ENCODE results near the gene HIBCH. TPM values are rescaled to one million over a fixed set of nuclear protein-coding genes. Genes with fewer than 3 reads are reported as not detected.

HIBCH gene
- total RNA-seq, 1 donor from 2014 or later, result 62.3 TPM

DNA sequence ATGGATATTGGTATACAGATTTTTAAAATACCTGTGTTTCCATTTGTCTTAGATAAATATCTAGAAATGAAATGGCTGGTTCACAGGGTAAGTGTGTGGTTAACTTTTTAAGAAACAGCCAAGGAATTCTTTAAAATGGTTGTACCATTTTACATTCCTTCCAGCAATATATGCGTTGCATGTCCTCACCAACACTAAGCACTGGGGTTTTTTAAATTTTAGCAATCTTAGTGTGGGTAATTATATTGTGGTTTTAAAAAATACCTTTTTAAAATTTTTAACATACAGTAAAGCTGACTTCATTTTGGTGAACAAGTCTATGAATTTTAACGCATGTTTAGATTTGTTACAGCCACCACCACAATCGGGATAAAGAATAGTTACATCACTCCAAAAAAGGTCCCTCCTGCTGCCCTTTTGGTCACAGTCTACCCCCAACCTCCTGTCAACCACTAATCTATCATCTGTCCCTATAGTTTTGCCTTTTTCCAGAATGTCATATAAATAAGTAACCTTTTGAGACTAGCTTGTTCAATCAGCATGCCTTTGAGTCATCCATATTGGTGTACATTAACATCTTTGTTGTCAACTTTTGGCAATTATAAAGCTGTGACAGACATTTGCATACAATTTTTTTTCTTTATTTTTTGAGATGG is 129.0 kb downstream of the HIBCH start:
- no peak for DNase-seq (ENCODE audit: low spot score)

DNA sequence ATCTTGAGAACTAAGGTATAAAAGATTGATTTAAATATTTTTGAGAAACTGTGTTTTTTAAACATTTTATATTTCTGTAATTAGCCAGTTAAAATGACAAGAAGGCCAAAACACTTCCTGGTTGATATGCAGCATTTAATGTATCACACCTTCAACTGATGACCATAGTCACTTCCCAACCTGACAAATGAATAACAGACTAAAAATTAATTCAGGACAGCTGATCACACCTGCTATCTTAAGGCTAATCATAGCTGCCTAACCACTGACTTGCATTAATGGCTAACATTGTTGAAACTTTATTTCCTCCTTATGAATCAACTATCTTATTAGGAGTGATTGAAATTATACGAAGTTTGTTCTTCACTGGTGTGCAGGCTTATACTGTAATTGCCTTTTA is 131.3 kb downstream of the HIBCH start:
- no peak for DNase-seq (ENCODE audit: low spot score)

DNA sequence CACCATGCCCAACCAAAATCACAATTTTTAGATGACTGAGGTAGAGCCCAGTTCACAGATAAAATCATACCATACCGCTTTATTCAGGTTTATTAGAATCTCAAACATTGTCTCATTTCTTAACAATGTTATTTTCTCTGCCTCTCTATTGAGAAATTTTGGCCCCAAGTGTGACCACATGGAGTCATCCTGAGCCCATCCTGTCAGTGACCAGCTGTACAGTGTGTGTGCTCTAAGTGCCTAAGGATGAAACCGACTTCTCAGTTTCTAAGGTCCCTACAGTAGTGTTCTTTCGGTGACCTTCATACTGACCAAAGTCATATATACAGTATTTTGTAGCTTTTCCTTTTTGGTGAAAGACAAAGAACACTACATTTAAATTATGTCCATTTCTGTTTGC is 133.4 kb downstream of the HIBCH start:
- DNase-seq (ENCODE audit: low spot score), result no peak

DNA sequence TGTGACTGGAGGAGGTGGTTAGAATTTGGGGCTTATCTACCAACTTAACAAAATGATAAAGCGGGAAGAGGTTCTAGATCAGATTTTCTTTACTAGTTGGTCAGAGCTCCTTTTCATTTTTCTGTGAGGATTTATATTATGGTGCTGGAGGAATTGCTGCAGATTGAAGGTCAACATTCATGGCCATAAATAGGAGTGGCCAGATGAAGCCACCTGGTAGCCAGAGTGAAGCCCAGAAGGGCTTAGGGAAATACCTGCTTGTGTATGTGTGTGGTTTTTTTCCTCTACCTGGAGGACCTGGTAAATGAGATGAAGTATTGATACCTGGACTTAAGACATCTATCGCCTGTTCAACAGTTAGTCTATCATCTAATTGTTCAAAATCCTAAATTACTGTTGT is 134.2 kb downstream of the HIBCH start:
- no peak for DNase-seq (ENCODE audit: low spot score)

DNA sequence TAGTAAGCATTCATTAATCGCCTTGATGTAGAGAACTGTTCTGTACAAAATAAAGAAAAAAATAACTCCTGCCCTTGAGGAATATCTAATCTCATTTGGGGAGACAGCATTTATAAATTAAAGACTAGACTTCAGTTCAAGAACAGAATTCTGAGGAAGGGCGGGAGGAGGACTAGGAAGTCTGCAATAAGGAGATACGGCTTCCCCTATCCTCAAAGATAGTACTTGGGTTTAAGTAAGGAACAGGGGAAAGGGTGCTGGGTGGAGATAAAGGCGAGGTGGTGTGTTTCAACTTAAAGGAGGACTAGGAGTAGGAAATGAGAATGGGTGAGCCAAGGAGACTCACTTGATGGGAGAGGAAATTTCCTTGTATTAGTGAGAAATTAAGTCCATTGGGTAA is 135.2 kb downstream of the HIBCH start:
- no peak for DNase-seq (ENCODE audit: low spot score)

DNA sequence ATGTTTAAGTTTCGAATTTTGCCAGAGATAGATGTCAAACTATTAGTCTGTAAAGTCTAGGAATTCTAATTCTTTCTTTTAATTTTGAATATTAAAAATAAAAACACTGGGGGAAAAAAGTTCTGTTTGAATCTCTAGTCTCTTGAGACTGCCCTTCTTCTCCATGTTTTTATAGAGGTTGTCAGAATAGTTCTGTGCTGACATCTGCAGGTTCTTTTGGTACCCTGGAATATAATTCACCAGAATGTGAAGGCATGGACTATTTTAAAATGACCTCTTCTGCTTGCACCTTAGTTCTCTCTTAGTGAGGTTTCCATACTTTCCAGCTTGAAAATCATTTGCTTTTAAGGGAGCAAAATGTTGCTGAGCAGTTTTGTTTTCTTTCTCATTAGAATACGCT is 136.1 kb downstream of the HIBCH start:
- DNase-seq (ENCODE audit: low spot score), result no peak

DNA sequence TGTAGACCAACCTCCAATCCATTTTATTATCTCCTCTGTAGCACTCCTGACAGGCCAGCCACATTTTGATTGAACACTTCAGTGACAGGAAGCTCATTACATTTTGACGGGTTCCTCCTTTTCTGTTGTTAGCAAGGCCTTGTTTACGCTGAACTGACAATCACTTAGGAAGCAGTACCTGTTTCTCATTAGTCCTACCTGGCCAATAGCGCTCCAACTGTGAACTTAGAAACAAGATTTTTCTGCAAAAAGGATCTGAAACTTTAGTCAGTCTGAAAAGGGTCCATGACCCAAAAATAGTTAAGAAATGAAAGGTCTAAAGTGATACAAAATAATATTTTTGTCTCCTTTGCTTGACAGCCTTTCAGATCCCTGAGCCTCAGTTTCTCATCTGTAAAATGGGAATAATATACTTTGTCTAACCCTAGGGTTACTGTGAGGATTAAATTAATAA is 137.5 kb downstream of the HIBCH start:
- DNase-seq (ENCODE audit: low spot score), result no peak

DNA sequence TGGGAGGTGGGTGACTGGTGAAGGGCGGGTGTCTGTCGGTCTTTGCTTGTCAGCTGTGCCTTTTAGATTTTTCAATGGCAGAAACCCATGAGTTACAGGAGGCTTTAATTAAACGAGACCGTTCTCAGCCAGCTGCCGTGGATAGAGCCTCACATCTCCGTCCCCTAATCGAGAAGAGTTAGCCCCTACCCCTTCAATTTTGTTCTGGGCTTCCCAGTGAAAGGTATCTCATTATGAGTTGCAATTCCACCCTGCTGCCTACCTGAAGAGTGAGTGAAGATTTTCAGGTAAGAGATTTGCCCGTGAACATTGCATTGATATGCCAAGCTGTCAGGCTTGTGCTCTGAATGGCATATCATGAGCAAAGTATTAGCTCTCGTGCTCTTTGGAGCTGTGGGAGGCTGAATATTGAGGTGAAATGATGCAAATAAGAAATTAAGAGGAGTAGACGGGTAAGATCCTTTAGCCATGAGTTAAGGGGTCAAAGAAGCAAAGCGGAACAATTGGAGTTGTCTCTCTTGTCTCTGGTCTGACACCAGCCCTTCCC is 138.4 kb downstream of the HIBCH start:
- no peak for DNase-seq (ENCODE audit: low spot score)

DNA sequence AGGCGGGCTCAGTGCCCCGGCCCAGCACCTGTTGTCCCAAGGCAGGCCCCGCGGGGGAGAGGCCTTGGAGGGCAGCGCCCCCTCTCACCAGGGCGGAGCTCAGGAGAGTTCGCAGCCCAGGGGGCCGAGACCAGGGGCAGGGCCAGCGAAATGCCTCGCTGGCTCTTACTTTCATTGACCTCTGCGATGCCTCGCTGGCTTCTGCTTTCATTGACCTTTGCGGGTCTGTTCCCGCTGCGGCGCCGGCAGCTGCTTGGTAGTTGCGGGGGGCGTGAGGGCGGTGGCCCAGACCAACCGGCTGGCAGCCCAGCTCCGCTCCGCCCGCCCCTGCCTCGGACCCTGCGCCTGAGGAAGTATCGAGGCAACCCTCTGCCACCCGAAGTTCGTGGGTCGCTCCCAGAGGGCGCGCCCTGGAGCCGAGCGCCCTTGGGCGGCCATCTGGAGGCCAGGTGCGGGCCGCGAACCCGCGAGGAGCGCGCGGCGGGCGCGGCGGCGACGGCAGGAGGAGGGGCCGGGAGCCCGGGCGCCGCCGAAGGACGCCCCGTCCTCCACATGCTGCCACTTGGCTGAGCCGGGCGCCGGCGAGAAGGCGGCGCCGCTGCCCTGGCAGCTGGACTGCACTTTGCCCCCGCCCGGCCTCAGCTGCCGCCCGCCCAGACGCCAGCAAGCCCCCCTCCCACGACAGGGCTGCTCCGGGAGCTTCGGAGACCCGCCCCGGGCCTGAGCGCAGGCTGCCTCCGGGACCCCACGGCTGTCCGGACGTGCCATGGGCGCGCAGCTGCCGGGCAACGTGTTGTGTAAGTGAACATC is 139.1 kb downstream of the HIBCH start:
- DNase-seq (ENCODE audit: low spot score), result peak; percentile 60

DNA sequence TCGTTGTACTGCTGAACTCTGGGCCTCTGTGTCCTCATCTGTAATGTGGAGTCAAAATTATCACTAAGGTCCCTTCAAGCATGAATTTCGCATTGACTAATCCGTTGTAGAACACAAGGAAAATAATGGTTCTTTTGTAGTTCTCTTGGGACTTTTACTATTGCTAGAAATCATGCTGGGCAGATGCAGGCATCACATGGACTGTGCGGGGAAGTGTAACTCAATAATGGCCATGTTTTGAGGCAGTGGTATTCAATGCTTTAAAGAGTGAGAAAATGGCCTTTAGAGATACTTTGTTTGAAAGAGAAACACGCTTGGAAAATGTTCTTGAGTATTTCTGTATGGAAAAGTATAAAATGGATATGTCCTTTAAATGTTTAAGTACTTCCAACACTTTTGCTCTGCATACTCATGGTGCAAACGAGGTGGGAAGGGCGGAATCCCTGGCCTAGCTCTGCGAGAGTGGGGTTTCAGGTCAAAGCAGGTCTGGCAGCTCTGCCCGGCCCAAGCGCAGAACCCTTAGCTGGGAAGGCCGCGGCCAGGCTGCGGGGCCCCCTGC is 139.8 kb downstream of the HIBCH start:
- no peak for DNase-seq (ENCODE audit: low spot score)

DNA sequence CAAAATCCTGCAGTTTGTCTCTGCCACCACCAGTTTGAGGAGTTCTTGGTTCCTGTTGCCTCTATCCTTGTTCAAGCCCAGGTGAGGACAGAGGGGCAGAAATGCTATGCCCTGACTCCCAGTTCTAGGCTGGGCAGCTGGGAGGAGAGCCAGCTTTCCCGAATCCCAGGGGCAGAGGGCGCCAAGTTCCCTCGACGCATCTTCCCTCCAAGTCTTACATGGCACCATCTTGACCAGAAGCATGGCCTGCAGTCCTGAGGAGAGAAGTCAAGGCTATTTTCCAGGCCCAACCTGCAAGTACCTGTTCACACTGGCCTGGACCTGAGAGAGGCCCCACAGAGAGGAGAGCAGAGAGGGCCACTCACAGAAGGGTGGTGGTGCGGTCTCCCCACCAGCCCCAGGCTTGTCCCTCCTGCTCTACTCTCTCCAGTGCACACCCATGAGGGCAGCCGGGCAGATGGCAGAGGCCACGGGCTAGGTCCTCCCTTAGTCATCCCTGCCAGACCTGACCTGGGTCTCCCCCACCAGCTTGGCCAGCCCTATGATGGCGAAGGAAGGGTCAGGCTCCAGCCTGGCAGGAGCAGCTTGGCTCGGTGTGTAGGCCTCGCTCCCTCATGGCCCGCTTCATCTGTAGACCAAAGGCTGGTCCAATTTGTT is 141.4 kb downstream of the HIBCH start:
- DNase-seq (ENCODE audit: low spot score), result no peak

DNA sequence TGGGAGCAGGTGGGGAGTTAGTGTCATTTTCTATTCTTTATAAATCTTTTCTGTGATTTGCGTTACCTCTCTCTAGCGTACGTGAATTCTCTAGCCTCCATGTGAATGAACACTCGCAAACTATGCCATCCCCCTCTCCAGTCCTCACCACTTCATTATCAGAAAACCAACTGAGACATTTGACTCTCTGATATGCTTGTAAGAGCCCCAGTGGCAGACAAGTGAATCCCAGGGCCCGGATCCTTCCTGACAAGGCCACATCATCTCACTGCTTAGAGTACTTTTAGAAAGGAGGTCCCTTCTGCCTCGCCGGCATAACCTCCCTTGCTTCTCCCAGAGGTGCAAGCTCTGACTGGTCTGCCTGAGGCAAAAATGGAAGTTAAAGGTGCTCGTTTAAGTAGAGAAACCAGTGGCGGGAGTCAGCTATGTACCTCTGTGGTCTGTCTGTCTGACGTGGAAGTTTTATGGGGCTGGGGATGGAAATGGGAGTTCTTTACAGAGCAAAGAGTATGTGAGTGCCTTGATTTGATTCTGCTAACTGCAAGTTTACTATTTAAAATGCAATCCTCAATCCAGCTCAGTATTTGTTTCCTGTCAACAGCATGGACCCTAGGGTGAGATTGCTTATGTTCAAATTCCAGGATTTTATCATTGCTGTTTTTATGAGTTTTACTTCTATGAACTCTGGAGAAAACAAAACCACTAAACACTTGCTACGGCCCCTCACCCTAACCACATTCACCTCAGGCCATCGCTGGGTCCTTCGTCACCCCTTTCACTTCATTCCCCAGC is 142.2 kb downstream of the HIBCH start:
- no peak for DNase-seq (ENCODE audit: low spot score)

DNA sequence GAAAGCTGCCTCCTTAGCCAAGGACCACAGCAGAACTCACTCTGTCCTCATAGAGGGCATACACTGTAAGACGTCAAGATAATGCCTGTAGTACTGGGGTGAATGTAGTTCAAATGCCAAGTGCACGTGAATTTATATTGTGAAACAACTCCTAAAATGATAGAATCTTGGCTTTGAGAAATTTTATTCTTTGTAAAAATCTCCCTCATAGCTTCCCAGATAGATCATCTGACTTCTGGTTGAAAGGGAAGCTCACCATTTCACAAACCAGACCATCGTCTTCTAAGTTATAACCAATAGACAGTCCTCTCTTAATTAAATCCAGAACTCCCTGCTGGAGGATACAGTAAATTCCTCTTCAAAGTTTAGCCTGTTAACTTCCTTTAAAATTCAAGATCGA is 146.2 kb downstream of the HIBCH start:
- DNase-seq (ENCODE audit: low spot score), result no peak

DNA sequence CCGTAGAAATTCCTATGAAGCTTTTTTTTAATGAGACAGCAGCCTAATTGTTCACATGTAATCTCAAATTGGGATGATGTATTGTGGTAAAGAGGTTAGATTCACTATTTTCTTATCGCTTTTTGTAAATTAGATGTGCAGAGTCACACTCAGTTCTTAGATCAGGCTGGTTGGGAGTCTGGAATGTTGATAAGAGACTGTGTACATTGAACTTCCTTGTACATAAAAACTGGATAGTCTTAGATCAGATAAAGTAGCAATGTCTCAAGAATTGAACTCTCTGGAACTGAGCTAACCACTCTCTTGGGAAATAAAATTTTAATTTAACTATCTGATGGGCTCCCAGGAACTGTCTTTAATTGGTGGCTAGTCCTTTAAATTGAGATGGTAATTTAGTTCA is 149.0 kb downstream of the HIBCH start:
- no peak for DNase-seq (ENCODE audit: low spot score)

DNA sequence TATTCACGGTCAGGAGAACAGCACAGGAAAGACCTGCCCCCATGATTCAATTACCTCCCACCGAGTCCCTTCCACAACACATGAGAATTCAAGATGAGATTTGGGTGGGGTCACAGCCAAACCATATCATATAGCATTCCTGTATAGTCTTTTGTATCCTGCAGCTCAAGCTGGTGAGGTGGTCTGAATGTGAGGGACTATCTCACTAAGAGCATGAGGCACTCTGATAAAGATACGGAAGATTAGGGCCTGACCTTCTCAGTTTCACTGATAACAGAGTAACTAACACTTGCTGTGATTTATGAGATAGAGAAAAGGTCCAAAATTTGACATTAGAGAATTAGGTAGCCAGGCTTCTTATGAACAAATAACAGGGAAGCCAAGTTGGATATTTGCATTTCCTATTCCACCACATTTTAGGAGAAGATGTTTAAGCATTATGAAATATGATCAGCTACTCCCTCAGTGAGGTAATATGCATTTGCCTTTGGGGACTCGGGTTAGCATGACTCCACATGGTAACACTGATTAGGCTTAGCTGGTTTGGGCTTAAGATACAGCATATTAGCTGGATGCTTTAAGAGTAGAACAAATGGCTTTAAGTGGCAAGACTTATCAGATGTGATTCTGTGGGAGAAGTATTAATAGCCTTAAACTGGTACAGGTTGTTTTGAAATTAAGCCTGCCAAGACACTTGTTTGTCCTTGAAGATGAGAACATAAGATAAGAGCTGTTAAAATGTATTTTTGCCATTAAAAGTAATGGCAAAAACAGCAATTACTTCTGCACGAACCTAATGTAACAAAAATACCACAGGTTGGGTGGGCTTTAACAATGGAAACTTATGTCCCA is 150.2 kb downstream of the HIBCH start:
- no peak for DNase-seq (ENCODE audit: low spot score)

DNA sequence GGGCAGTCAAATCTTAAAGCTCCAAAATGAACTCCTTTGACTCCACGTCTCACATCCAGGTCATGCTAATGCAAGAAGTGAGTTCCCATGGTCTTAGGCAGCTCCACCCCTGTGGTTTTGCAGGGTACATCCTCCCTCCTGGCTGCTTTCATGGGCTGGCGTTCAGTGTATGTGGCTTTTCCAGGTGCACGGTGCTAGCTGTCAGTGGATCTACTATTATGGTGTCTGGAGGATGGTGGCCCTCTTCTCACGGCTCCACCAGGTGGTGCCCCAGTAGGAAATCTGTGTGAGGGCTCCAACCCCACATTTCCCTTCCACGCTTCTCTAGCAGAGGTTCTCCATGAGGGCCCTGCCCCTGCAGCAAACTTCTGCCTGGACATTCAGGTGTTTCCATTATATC is 151.9 kb downstream of the HIBCH start:
- DNase-seq (ENCODE audit: low spot score), result no peak

DNA sequence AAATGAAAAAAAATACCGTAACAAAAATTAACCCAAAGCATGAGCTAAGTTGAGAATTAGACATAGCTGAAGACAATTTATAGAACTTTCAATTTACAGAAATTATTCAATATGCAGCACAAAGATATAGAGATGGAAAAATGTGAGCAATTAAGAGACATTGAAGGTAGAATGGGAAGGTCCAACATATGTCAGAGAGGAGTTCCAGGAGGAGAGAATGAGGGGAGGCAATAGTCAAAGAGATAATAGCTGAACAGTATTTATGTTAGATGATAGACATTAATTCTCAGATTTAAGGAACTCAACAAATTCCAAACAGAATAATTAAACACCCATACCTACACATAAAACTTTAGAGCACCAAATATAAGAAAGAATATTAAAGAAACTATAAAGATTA is 154.1 kb downstream of the HIBCH start:
- DNase-seq (ENCODE audit: low spot score), result no peak

DNA sequence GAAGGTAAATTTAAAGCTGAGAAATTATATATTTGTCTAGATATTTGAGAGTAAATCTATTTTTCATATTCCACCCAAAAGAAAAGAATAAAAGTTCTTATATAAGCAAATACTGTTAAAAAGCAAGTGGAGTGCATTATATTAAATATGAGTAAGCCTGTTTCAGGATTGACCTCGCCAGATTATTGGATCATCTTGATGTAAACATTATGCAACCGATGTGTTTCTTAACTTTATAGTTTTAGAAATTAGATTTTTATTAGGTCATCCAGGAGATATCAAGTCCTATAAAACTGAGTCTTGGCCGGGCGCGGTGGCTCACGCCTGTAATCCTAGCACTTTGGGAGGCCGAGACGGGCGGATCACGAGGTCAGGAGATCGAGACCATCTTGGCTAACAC is 156.8 kb downstream of the HIBCH start:
- no peak for DNase-seq (ENCODE audit: low spot score)

DNA sequence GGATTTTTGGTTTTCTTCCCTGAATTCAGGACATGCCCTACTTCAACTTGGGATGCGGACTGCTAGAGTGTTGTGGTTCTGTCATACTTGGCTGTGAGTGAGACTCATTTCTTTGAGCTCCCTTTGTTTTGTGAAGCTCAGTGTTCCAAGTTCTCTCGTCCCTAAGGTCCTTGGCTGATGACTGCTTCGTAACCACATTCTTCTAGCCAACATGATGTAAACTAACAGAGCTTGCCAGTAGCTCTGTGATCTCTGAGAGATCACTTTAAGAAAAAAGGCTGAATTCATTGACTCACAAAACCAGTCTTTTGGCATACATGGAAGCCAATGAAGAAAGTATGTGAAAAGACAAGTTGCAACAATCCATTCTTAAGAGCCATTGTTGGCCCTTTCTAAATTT is 160.2 kb downstream of the HIBCH start:
- DNase-seq (ENCODE audit: low spot score), result no peak

DNA sequence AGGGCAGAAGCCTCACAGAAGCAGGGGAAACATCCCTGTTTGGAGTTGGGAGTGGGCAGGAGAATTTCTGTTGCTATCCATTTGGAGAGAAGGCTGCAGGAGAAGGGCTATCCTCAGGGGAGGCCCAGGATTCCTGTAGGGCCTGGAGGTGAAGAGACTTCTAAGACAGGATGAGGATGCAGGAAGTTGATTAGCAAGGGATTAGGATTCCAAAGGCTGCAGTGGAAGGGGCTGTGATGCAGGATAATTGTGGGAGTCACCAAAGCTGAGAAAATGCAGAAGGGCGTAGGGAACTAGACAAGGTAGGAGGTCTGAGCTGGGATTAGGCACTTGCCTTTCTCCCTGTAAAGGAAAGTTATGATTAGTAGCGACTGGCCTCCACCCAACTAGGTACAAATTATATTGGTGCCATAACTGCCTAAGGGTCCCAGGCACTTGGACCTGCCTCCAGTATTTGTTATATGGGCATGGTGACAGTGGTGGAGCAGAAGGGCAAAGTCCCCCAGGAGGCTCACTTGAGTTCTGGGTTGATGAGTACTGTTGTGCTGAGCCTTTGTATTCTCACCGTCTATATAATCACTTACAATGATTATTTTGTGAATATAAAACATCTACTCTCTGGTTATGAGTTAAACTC is 160.7 kb downstream of the HIBCH start:
- no peak for DNase-seq (ENCODE audit: low spot score)

Data from ureter (tissue), 1 donor.